Esophagus squamous epithelium (tissue), 4 donors: ENCODE results near the gene NPAT.

Source experiments
- CTCF ChIP-seq, 6 experiments: fragments of 450-650 bp in 4 of 6; fragments of 200-600 bp in 2 of 6; sonication (generic) in 2 of 6; IDR thresholded peaks; one replicate each; pipeline ENCODE4 v1.5.1; 2016 to 2019; ENCODE audit warnings: antibody characterized with exemption in 6 of 6, mild to moderate bottlenecking in 4 of 6, moderate library complexity in 4 of 6
- POLR2A ChIP-seq, 4 donors: fragments of 450-650 bp; IDR thresholded peaks; one replicate each; pipeline ENCODE4 v1.6.1; 2017; ENCODE audit warnings: antibody characterized with exemption in 4 of 4, mild to moderate bottlenecking in 4 of 4, moderate library complexity in 3 of 4

DNA sequence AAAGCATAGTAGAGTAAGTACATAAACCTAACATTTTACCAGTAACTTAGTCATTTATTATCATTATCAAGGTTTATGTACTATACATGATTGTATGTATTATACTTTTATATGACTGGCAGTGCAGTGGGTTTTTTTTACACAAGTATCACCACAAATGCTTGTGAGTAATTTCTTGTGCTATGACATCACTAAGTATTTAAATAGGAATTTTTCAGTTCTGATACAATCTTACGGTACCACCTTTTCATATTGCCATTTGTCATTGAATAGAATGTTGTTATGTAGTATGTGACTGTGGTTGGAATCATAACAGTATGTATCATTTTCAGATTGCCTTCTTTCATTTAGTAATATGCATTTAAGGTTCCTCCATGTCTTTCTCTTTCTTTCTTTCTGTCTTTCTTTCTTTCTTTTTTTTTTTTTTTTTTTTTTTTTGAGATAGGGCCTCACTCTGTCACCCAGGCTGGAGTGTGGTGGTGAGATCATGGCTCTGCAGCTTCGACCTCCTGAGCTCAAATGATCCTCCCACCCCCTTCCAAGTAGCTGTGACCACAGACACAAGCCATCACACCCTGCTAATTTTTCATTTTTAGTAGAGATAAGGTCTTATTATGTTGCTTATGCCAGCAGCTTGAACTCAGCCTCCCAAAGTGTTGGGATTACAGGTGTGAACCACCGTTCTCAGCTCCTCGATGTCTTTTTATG is 19.0 kb upstream of the NPAT start:
- TF ChIP-seq CTCF (IDR thresholded peaks at IDR 0.05) (no peak), POLR2A (IDR thresholded peaks at IDR 0.05) (no peak)
